Activated CD8-positive, alpha-beta T cell treated with anti-CD3 and anti-CD28 coated beads for 36 hours (primary cell): Measurements from ENCODE around the gene TMCC2. TPM values are rescaled to one million over a fixed set of nuclear protein-coding genes. Genes with fewer than 3 reads are reported as not detected.

Experiments used
- ATAC-seq: fragments of 200-7000 bp; cut with Tn5 transposase; one replicate; pipeline ENCODE4 v1.10.0; 2021; ENCODE audit warnings: mild to moderate bottlenecking, moderate library complexity
- CTCF ChIA-PET: fragments of 350-600 bp; sonication (Branson Sonifier 250); formaldehyde crosslinking; loops from one replicate; lab custom pipeline; 2021; ENCODE audit warnings: antibody characterized with exemption; lab: Charles Lee
- POLR2A ChIA-PET: fragments of 350-600 bp; sonication (Branson Sonifier 250); formaldehyde crosslinking; loops from one replicate; lab custom pipeline; 2021; ENCODE audit warnings: antibody characterized with exemption; lab: Charles Lee
- DNase-seq: peaks from one replicate; pipeline ENCODE4 v3.0.0-alpha.2; 2020
- H3K27ac Mint-ChIP-seq: one replicate; pipeline ENCODE4 v1.8.0; 2021; ENCODE audit warnings: mild to moderate bottlenecking, mixed read lengths
- H3K27me3 Mint-ChIP-seq: one replicate; pipeline ENCODE4 v1.8.0; 2021; ENCODE audit warnings: mixed read lengths
- H3K36me3 Mint-ChIP-seq: one replicate; pipeline ENCODE4 v1.8.0; 2021; ENCODE audit warnings: low read depth, mixed read lengths
- H3K4me1 Mint-ChIP-seq: one replicate; pipeline ENCODE4 v1.8.0; 2021; ENCODE audit warnings: low read depth, mixed read lengths
- H3K4me3 Mint-ChIP-seq: one replicate; pipeline ENCODE4 v1.8.0; 2021; ENCODE audit warnings: mild to moderate bottlenecking, moderate library complexity, mixed read lengths
- H3K9me3 Mint-ChIP-seq: one replicate; pipeline ENCODE4 v1.8.0; 2021; ENCODE audit warnings: mixed read lengths
- CTCF ChIP-seq: fragments of 200-600 bp; IDR thresholded peaks from one replicate; pipeline ENCODE4 v1.8.0; 2022; ENCODE audit warnings: antibody characterized with exemption, mild to moderate bottlenecking
- intact Hi-C: fragments of 100-400 bp; cut with micrococcal nuclease; formaldehyde crosslinking; loops from one replicate; pipeline ENCODE4 v1.10.0; 2022
- total RNA-seq, 2 experiments: library from RNA; stranded (reverse); gene quantifications; one replicate each; pipeline ENCODE4 v1.2.3, GENCODE V29; 2021

The TMCC2 gene
- total RNA-seq, 2 experiments from 2014 or later: 6.6 to 7.1 TPM

DNA sequence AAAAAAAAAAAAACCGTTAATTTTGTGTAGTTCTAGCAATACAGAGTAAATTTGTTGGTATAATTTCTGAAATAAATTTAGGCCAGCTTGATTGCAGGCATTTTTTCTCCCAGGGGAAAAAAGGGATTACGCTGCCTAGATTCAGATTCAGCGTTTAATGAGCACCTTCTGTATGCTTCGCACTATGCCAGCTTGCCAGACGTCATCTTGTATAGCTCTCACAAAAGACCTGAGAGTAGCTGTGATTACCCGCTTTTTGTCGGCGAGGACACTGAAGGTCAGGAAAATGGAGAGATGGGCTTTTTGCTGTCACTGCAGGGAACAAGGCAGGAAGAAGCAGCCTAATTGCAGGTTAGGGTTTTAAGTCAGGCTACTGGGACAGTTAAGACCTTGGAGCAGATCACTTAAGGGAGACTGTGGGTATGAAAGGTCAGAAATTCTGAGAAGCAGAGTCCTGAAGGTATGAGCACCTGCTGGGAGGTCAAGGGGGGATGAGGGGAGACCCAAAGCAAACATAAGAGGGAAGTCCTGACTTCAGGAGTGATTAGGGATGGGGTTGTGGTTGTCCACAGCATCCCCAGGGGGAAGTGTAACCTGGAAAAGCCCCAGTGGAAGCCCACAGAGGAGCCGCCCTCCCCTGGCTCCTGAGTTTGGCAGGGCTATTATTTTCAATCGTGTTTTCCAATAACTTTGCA, 39.0 kb downstream of the TMCC2 start:
- H3K4me3 Mint-ChIP-seq: no peak overlapping the region
- peaks cover 12% of the 10 kb centered on the region for H3K4me1 Mint-ChIP-seq
- intact Hi-C loops: no loop called here
- CTCF ChIA-PET: interaction anchor here (1.0 to 5.9 kb wide), 4 partner anchors 10 to 70 kb away, joined by 3 to 30 read pairs (median 10); no protein-coding TSS in a partner anchor
- DNase-seq (no peak), ATAC-seq (no peak)
- no peaks in the 10 kb centered on the region for H3K9me3 Mint-ChIP-seq
- no peak for TF ChIP-seq CTCF
- no peaks in the 10 kb centered on the region for H3K27me3 Mint-ChIP-seq
- POLR2A ChIA-PET: no interaction called here
- H3K27ac Mint-ChIP-seq: no peak overlapping the region
- peaks cover 2% of the 10 kb centered on the region for H3K36me3 Mint-ChIP-seq

DNA sequence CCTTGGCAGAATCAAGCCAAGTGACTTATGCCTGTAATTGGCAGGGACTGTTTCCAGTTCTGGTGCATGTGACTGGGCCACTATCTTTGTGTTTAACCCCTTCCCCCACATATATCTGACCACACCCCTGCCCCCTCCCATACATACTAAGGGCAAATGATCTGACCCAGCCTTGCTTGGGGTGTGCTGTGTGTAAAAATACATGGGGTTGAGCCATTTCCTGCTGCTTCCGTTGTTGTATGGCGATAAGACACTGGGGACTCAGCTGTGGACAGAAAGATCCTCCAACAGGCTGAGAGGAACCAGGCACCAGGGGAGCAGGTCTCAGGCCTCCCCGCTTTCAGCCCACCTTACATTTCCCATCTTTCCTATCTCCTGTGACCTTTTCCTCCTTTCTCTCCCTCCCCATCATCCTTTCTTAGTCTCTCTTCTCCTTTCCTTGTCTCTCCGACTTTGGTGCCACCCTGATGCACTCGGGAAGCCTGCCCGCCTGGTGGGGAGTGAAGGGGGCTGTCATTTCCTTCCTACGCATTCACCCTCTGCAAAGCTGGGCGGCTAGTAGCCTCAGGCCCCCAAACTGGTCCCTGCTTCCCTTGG, 39.7 kb downstream of the TMCC2 start:
- H3K27ac Mint-ChIP-seq: no peak overlapping the region
- ATAC-seq (no peak), DNase-seq (no peak)
- CTCF ChIA-PET: interaction anchor here (1.0 to 23.4 kb wide), 3 partner anchors 38 to 56 kb away, joined by 3 to 1285 read pairs (median 4); partner anchors contain the start of gene NUAK2
- peaks cover under 1% of the 10 kb centered on the region for H3K36me3 Mint-ChIP-seq
- H3K4me1 Mint-ChIP-seq: peaks cover 7% of the 10 kb centered on the region
- intact Hi-C loops: no loop called here
- H3K9me3 Mint-ChIP-seq: no peaks in the 10 kb centered on the region
- POLR2A ChIA-PET: no interaction called here
- H3K27me3 Mint-ChIP-seq: no peaks in the 10 kb centered on the region
- H3K4me3 Mint-ChIP-seq: no peak overlapping the region
- no peak for TF ChIP-seq CTCF

DNA sequence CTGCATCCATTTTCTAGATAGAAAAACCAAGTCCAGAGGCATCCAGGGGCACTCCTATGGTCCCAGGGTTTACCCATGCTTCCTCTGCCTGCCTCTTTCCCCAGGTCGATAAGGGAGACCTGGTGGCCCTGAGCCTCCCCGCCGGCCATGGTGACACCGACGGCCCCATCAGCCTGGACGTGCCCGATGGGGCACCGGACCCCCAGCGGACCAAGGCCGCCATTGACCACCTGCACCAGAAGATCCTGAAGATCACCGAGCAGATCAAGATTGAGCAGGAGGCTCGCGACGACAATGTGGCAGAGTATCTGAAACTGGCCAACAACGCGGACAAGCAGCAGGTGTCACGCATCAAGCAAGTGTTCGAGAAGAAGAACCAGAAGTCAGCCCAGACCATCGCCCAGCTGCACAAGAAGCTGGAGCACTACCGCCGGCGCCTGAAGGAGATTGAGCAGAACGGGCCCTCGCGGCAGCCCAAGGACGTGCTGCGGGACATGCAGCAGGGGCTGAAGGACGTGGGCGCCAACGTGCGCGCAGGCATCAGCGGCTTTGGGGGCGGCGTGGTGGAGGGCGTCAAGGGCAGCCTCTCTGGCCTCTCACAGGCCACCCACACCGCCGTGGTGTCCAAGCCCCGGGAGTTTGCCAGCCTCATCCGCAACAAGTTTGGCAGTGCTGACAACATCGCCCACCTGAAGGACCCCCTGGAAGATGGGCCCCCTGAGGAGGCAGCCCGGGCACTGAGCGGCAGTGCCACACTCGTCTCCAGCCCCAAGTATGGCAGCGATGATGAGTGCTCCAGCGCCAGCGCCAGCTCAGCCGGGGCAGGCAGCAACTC, 41.3 kb downstream of the TMCC2 start:
- no peak for TF ChIP-seq CTCF
- no peak for DNase-seq
- ChIA-PET POLR2A (no interaction called here), CTCF (interaction anchor here (0.9 to 23.4 kb wide), 4 partner anchors 14 to 219 kb away, joined by 3 to 1285 read pairs (median 32); partner anchors contain the start of gene NUAK2)
- intact Hi-C loops: no loop called here
- no peak overlapping the region for H3K4me3 Mint-ChIP-seq
- no peaks in the 10 kb centered on the region for H3K36me3 Mint-ChIP-seq
- H3K9me3 Mint-ChIP-seq: no peaks in the 10 kb centered on the region
- no peak overlapping the region for H3K27ac Mint-ChIP-seq
- H3K27me3 Mint-ChIP-seq: no peaks in the 10 kb centered on the region
- H3K4me1 Mint-ChIP-seq: peaks cover 6% of the 10 kb centered on the region
- ATAC-seq: no peak

- H3K9me3 Mint-ChIP-seq: no peaks in the 10 kb centered on the region
These were observed 42.0 kb downstream of the TMCC2 start for GRCh38 chr1:205269711-205270110.

More at GRCh38 chr1:205269711-205270110, 42.0 kb downstream of the TMCC2 start:
- ATAC-seq (no peak), DNase-seq (no peak)
- H3K27me3 Mint-ChIP-seq: no peaks in the 10 kb centered on the region
- no peak overlapping the region for H3K27ac Mint-ChIP-seq
- intact Hi-C loops: no loop called here
- ChIA-PET POLR2A (interaction anchor here (1.1 kb wide), 1 partner anchor 58 kb away, joined by 3 read pairs; no protein-coding TSS in a partner anchor), CTCF (interaction anchor here (0.9 to 23.4 kb wide), 5 partner anchors 14 to 218 kb away, joined by 3 to 1285 read pairs (median 59); partner anchors contain the start of gene NUAK2)
- no peak overlapping the region for H3K4me3 Mint-ChIP-seq
- H3K4me1 Mint-ChIP-seq: peaks cover 12% of the 10 kb centered on the region
- no peak for TF ChIP-seq CTCF
- no peaks in the 10 kb centered on the region for H3K36me3 Mint-ChIP-seq
